SK-N-SH (cell line): Measurements from ENCODE around the gene STK11IP. TPM values are rescaled to one million over a fixed set of nuclear protein-coding genes. Genes with fewer than 3 reads are reported as not detected.

Source experiments
- CTCF ChIA-PET: fragments of 300-600, 350-600 bp; formaldehyde crosslinking; extraction: SDS; loops from one replicate; lab custom pipeline; 2021; lab: Yijun Ruan, JAX
- POLR2A ChIA-PET: fragments of 350-600 bp; sonication (Branson Sonifier 250); formaldehyde crosslinking; extraction: SDS; loops from one replicate; lab custom pipeline; 2020; ENCODE audit warnings: antibody characterized with exemption, inconsistent platforms; lab: Yijun Ruan, JAX
- DNase-seq: peaks from one replicate; pipeline ENCODE4 v3.0.0; 2012
- H2AFZ ChIP-seq: fragments of 200-600 bp; sonication (generic); 2 replicates; pipeline ENCODE4 v1.8.1; 2016; ENCODE audit warnings: antibody characterized with exemption, mild to moderate bottlenecking, low read depth
- H3F3A ChIP-seq: fragments of 200-600 bp; sonication (generic); replicated peaks from 2 replicates; pipeline ENCODE3; 2016; ENCODE audit warnings: antibody characterized with exemption, mild to moderate bottlenecking; ENCODE audit not compliant: insufficient read depth
- H3K27ac ChIP-seq, 2 experiments: fragments of 200-500 bp in 1 of 2; fragments of 200-600 bp in 1 of 2; sonication (Bioruptor generic) in 1 of 2; sonication (generic), shearing (Covaris generic) in 1 of 2; 2 replicates each; pipeline versions ENCODE4 v1.5.1 to v1.6.1; 2014 to 2016; ENCODE audit warnings: low read depth in 2 of 2, inconsistent platforms in 1 of 2, low read length in 1 of 2, mild to moderate bottlenecking in 1 of 2, mixed read lengths in 1 of 2
- H3K27me3 ChIP-seq: fragments of 200-600 bp; sonication (generic), shearing (Covaris generic); 2 replicates; pipeline ENCODE4 v1.6.1; 2016; ENCODE audit warnings: mixed run types; ENCODE audit not compliant: insufficient read depth
- H3K36me3 ChIP-seq, 2 experiments: fragments of 200-500 bp in 1 of 2; fragments of 200-600 bp in 1 of 2; sonication (Bioruptor generic) in 1 of 2; sonication (generic) in 1 of 2; replicated peaks in 1 of 2; 2 replicates each; pipeline versions ENCODE3 to v1.5.1; 2014 to 2016; ENCODE audit warnings: low read length in 1 of 2, mild to moderate bottlenecking in 1 of 2; ENCODE audit not compliant: insufficient read depth in 2 of 2, control insufficient read depth in 1 of 2
- H3K4me1 ChIP-seq, 2 experiments: fragments of 200-500 bp in 1 of 2; fragments of 200-600 bp in 1 of 2; sonication (Bioruptor generic) in 1 of 2; sonication (generic), shearing (Covaris generic) in 1 of 2; 2 replicates each; pipeline versions ENCODE4 v1.5.1 to v1.6.1; 2014 to 2016; ENCODE audit warnings: low read depth in 1 of 2, low read length in 1 of 2, mixed run types in 1 of 2; ENCODE audit not compliant: insufficient read depth in 2 of 2, control insufficient read depth in 1 of 2
- H3K4me2 ChIP-seq: fragments of 200-600 bp; sonication (generic), shearing (Covaris generic); 2 replicates; pipeline ENCODE4 v1.6.1; 2017; ENCODE audit warnings: mixed run types
- H3K4me3 ChIP-seq, 2 experiments: fragments of 200-500 bp in 1 of 2; fragments of 200-600 bp in 1 of 2; sonication (Bioruptor generic) in 1 of 2; sonication (generic), shearing (Covaris generic) in 1 of 2; 2 replicates each; pipeline versions ENCODE4 v1.5.1 to v1.8.1; 2014 to 2016; ENCODE audit warnings: low read depth in 2 of 2, inconsistent platforms in 1 of 2, low read length in 1 of 2, mild to moderate bottlenecking in 1 of 2, mixed read lengths in 1 of 2, moderate library complexity in 1 of 2
- H3K79me2 ChIP-seq: fragments of 200-600 bp; sonication (generic); 2 replicates; pipeline ENCODE4 v1.8.1; 2017; ENCODE audit warnings: mild to moderate bottlenecking; ENCODE audit not compliant: insufficient read depth
- H3K9ac ChIP-seq: fragments of 200-600 bp; sonication (generic); 2 replicates; pipeline ENCODE4 v1.6.1; 2017; ENCODE audit warnings: mixed run types
- H3K9me2 ChIP-seq: fragments of 200-600 bp; sonication (generic); 2 replicates; pipeline ENCODE4 v1.6.1; 2017; ENCODE audit warnings: mixed run types
- H3K9me3 ChIP-seq: fragments of 200-600 bp; sonication (generic); 2 replicates; pipeline ENCODE4 v1.6.1; 2017; ENCODE audit warnings: mixed run types, mild to moderate bottlenecking, moderate library complexity
- H4K20me1 ChIP-seq: fragments of 200-600 bp; sonication (generic); 2 replicates; pipeline ENCODE4 v1.6.1; 2017; ENCODE audit warnings: mild to moderate bottlenecking, mixed run types; ENCODE audit not compliant: insufficient read depth
- CHD2 ChIP-seq: fragments of 150-350 bp; IDR thresholded peaks from 2 replicates; pipeline ENCODE4 v1.6.1; 2018; ENCODE audit warnings: low read length; ENCODE audit not compliant: partially characterized antibody
- EP300 ChIP-seq, 2 experiments: IDR thresholded peaks; 2 replicates each; pipeline versions ENCODE4 v1.4.0 to v1.6.1; 2012; ENCODE audit warnings: borderline replicate concordance in 1 of 2, low read depth in 1 of 2, low read length in 1 of 2
- EZH2phosphoT487 ChIP-seq: fragments of 200-600 bp; sonication (generic); IDR thresholded peaks from 2 replicates; pipeline ENCODE4 v1.6.1; 2017; ENCODE audit warnings: low read depth, mixed run types, mild to moderate bottlenecking, antibody characterized with exemption, moderate library complexity, borderline replicate concordance
- FOXJ3 ChIP-seq: sonication (generic); formaldehyde crosslinking; IDR thresholded peaks from 2 replicates; pipeline ENCODE4 v1.5.1; 2020; ENCODE audit warnings: mild to moderate bottlenecking, missing genetic modification reagents
- FOXM1 ChIP-seq: IDR thresholded peaks from 2 replicates; pipeline ENCODE4 v1.4.0; 2012; ENCODE audit warnings: low read depth, mild to moderate bottlenecking
- GABPA ChIP-seq: IDR thresholded peaks from 2 replicates; pipeline ENCODE4 v1.4.0; 2012; ENCODE audit warnings: low read depth, mild to moderate bottlenecking
- GATA2 ChIP-seq: sonication (generic); formaldehyde crosslinking; IDR thresholded peaks from 2 replicates; pipeline ENCODE4 v1.5.0; 2020; ENCODE audit warnings: mild to moderate bottlenecking, missing genetic modification reagents
- JUND ChIP-seq: IDR thresholded peaks from 2 replicates; pipeline ENCODE4 v1.4.0; 2012
- NFIC ChIP-seq: IDR thresholded peaks from 2 replicates; pipeline ENCODE4 v1.4.0; 2012; ENCODE audit warnings: borderline replicate concordance
- NRF1 ChIP-seq: IDR thresholded peaks from 2 replicates; pipeline ENCODE4 v1.6.1; 2012; ENCODE audit warnings: low read depth, mild to moderate bottlenecking, low read length
- RAD21 ChIP-seq: IDR thresholded peaks from 2 replicates; pipeline ENCODE4 v1.6.1; 2012; ENCODE audit warnings: mild to moderate bottlenecking, low read length
- RFX5 ChIP-seq: IDR thresholded peaks from 2 replicates; pipeline ENCODE4 v1.6.1; 2012; ENCODE audit warnings: mild to moderate bottlenecking, improper control_type of control experiment, low read length
- RXRA ChIP-seq: IDR thresholded peaks from 2 replicates; pipeline ENCODE4 v1.4.0; 2012; ENCODE audit warnings: low read depth, mild to moderate bottlenecking, borderline replicate concordance
- SIN3A ChIP-seq: IDR thresholded peaks from 2 replicates; pipeline ENCODE4 v1.6.1; 2012; ENCODE audit warnings: low read depth, mild to moderate bottlenecking, low read length, moderate library complexity, borderline replicate concordance
- TAF1 ChIP-seq: IDR thresholded peaks from 2 replicates; pipeline ENCODE4 v1.6.1; 2012; ENCODE audit warnings: low read depth, mild to moderate bottlenecking, low read length, moderate library complexity, borderline replicate concordance
- YY1 ChIP-seq: IDR thresholded peaks from 2 replicates; pipeline ENCODE4 v1.4.0; 2012; ENCODE audit warnings: low read depth, mild to moderate bottlenecking
- WGBS: methylation state at CpG from one replicate; pipeline ENCODE4 v1.1.6; 2017; ENCODE audit warnings: low lambda C conversion rate; 5-methylcytosine and 5-hydroxymethylcytosine counted together
- polyA plus RNA-seq, 3 experiments: library from polyadenylated mRNA; depleted of rRNA; stranded (reverse); fragments of >200 nt; gene quantifications; 2 replicates each; pipeline ENCODE4 v1.2.3, GENCODE V29; 2012
- TF ChIP-seq, protein P1 (sequence below): fragments of 200-600 bp; sonication (generic); IDR thresholded peaks from 2 replicates; pipeline ENCODE4 v1.6.1; 2017; ENCODE audit warnings: antibody characterized with exemption, mild to moderate bottlenecking, moderate library complexity
- TF ChIP-seq, protein P2 (sequence below): IDR thresholded peaks from 2 replicates; pipeline ENCODE4 v1.4.0; 2012; ENCODE audit warnings: low read depth

The STK11IP gene
- polyA plus RNA-seq, 1 of the 3 experiments (the other 2 are of a cell fraction): 22.9 TPM

DNA sequence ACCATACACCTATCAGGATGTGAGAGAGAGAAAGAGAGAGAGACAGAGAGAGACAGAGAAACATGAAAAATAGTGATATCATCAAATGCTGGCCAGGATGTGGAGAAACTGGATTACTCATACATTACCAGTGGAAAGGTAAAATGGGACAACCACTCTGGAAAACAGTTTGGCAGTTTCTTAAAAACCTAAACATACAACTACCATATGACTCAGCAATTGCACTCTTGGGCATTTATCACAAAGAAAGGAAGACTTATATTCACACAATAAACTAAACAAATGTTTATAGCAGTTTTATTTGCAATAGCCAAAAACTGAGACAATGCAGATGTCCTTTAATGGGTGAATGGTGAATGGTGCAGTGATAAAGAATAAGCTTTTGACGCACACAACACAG lies 58.9 kb downstream of the STK11IP start:
- H3K9me3 ChIP-seq: no peaks in the 10 kb centered on the region
- H4K20me1 ChIP-seq: no peaks in the 10 kb centered on the region
- WGBS: 7% methylated on average over 1 of the region's 1 CpG
- no peak overlapping the region for H3K27ac ChIP-seq
- no peak for DNase-seq
- H3K4me1 ChIP-seq: no peaks in the 10 kb centered on the region
- no peaks in the 10 kb centered on the region for H3K36me3 ChIP-seq
- peaks cover 16% of the 10 kb centered on the region; the same call in 1 of the 2 replicates for H3K27me3 ChIP-seq
- ChIA-PET POLR2A (no interaction called here), CTCF (interaction anchor here (1.0 to 1.1 kb wide), 2 partner anchors 13 to 14 kb away, joined by 3 to 4 read pairs; no protein-coding TSS in a partner anchor)
- no peaks in the 10 kb centered on the region for H3K9me2 ChIP-seq
- no peaks in the 10 kb centered on the region for H3K79me2 ChIP-seq
- no peak for TF ChIP-seq YY1
- no peak for TF ChIP-seq RAD21
- no peak for TF ChIP-seq NFIC
- no peak for TF ChIP-seq CHD2
- no peak for TF ChIP-seq RFX5
- no peak overlapping the region for H2AFZ ChIP-seq
- no peak overlapping the region for H3K9ac ChIP-seq
- no peaks in the 10 kb centered on the region for H3F3A ChIP-seq
- H3K4me3 ChIP-seq: no peak overlapping the region
- H3K4me2 ChIP-seq: no peak overlapping the region

DNA sequence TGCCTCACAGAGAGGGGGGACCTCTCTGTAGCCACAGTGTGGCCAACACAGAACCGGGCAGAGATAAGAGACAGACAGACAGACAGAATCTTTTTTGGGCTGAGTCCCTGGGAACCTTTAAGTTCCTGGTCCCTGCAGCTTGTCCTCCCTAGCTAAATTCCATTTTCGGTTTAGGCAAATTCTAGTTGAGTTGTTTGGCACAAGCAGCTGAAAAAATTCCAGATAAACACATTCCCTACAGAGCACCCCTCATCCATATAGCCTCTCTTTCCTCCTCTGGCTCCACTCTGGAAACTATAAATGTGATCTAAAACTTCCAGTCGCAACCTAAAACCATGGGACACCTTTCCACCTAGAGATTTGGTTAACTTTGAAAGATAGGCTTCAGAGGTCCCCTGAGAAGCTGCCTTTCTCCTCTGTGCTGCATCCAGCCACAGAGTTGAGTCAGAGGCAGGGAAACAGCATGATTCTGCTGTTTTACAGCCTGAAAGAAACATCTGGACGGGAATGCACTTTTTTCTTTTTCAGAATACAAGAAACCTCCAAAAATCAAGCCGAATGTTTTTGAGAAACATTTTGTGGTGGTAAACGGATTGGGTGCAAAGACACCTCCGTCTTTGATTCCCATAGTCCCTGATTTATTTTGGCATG lies 60.7 kb downstream of the STK11IP start:
- no peak for DNase-seq
- TF ChIP-seq FOXJ3 (CRISPR knock-in tag) (no peak), EP300 (IDR thresholded peaks at IDR 0.05; ENCODE audit: borderline replicate concordance in 1 of 2, low read depth in 1 of 2, low read length in 1 of 2) (no peak), GATA2 (CRISPR knock-in tag) (no peak), FOXM1 (no peak), NRF1 (no peak), SIN3A (no peak), YY1 (no peak), GABPA (no peak), JUND (no peak), EZH2phosphoT487 (no peak), RXRA (no peak), CHD2 (no peak), TAF1 (no peak)
- TF ChIP-seq, protein P1, sequence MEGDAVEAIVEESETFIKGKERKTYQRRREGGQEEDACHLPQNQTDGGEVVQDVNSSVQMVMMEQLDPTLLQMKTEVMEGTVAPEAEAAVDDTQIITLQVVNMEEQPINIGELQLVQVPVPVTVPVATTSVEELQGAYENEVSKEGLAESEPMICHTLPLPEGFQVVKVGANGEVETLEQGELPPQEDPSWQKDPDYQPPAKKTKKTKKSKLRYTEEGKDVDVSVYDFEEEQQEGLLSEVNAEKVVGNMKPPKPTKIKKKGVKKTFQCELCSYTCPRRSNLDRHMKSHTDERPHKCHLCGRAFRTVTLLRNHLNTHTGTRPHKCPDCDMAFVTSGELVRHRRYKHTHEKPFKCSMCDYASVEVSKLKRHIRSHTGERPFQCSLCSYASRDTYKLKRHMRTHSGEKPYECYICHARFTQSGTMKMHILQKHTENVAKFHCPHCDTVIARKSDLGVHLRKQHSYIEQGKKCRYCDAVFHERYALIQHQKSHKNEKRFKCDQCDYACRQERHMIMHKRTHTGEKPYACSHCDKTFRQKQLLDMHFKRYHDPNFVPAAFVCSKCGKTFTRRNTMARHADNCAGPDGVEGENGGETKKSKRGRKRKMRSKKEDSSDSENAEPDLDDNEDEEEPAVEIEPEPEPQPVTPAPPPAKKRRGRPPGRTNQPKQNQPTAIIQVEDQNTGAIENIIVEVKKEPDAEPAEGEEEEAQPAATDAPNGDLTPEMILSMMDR: no peak
- TF ChIP-seq, protein P2, sequence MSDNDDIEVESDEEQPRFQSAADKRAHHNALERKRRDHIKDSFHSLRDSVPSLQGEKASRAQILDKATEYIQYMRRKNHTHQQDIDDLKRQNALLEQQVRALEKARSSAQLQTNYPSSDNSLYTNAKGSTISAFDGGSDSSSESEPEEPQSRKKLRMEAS: no peak

More for the DNA sequence above, 60.7 kb downstream of the STK11IP start:
- POLR2A ChIA-PET: no interaction called here
- no peak overlapping the region for H3K27ac ChIP-seq
- no peak overlapping the region for H3K4me3 ChIP-seq
- CTCF ChIA-PET: interaction anchor here (0.6 to 2.5 kb wide), 9 partner anchors 10 to 129 kb away, joined by 3 to 11 read pairs (median 3); no protein-coding TSS in a partner anchor
- no peaks in the 10 kb centered on the region for H3K9me2 ChIP-seq
- no peaks in the 10 kb centered on the region for H3K4me1 ChIP-seq
- H3F3A ChIP-seq: no peaks in the 10 kb centered on the region
- no peaks in the 10 kb centered on the region for H3K36me3 ChIP-seq
- H3K9me3 ChIP-seq: no peaks in the 10 kb centered on the region
- H3K4me2 ChIP-seq: no peak overlapping the region
- no peak overlapping the region for H3K9ac ChIP-seq
- no peaks in the 10 kb centered on the region for H3K79me2 ChIP-seq
- peaks cover 15% of the 10 kb centered on the region; the same call in 1 of the 2 replicates for H3K27me3 ChIP-seq
- H2AFZ ChIP-seq: no peak overlapping the region
- no peaks in the 10 kb centered on the region for H4K20me1 ChIP-seq
- WGBS: 13% methylated on average over 7 of the region's 7 CpGs
